Inflammatory macrophage (primary cell): ENCODE results near the gene CUX1.
A peak's percentile ranks its signal among the peaks of the same experiment; 100 is the strongest.
"Not testable (repeated sequence)": the region's sequence is repeated elsewhere in the genome, so short reads cannot be mapped to it uniquely, and the experiment has no call there.

Source experiments
- DNase-seq, 2 donors: peaks; one replicate each; pipeline ENCODE4 v3.0.0-alpha.2; 2020 to 2022

CUX1 gene

GRCh38 chr7:101919363-101920115 is 102.1 kb downstream of the CUX1 start:
- no peak for DNase-seq

DNA sequence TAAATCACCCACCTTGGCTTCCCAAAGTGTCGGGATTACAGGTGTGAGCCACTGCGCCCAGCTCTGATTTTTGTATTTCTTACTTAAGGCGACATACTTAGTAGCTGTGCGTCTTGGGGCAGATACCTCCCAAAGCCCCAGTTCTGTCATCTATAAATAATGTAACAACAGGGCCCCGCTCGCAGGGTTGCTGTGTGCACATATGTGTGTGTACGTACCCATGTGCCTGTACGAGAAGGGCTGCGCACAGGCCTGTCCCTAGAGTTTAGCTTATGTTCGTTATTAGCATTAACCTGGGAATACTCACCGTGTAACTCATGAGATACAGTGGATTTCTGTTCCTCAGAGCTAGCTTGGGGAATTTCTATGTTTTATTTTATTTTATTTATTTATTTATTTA is 103.6 kb downstream of the CUX1 start:
- no peak for DNase-seq

DNA sequence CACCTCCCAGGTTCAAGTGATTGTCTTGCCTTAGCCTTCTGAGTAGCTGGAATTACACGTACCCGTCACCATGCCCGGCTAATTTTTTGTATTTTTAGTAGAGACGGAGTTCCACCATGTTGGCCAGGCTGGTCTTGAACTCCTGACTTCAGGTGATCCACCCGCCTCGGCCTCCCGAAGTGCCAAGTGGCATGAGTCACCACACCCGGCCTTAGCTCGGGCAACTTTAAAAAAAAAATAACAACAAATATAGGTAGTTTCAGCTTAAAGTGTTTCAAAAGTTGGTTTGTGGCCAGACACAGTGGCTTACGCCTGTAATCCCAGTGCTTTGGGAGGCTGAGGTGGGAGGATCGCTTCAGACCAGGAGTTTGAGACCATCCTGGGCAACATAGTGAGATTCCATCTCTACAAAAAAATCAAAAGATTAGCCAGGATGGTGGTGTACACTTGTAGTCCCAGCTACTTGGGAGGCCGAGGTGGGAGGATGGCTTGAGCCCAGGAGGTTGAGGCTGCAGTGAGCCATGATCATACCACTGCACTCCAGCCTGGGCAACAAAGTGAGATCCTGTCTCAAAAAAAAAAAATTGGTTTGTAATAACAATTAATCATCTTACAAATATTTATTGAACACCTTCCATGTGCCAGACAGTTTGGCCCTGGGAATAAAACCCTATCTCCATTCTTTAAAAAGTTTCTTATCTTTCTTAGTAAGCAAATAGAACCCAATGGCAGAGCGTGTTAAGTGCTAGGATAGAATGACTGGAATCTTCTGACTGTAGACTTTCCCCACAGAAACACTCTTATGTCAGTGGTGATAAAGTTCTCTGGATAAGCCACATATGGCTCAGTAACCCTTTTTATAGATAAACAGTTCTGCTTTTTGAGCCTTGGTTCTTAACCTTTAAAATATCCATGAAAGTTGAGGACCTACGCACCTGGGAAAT is 104.4 kb downstream of the CUX1 start:
- DNase-seq: not testable (repeated sequence)

DNA sequence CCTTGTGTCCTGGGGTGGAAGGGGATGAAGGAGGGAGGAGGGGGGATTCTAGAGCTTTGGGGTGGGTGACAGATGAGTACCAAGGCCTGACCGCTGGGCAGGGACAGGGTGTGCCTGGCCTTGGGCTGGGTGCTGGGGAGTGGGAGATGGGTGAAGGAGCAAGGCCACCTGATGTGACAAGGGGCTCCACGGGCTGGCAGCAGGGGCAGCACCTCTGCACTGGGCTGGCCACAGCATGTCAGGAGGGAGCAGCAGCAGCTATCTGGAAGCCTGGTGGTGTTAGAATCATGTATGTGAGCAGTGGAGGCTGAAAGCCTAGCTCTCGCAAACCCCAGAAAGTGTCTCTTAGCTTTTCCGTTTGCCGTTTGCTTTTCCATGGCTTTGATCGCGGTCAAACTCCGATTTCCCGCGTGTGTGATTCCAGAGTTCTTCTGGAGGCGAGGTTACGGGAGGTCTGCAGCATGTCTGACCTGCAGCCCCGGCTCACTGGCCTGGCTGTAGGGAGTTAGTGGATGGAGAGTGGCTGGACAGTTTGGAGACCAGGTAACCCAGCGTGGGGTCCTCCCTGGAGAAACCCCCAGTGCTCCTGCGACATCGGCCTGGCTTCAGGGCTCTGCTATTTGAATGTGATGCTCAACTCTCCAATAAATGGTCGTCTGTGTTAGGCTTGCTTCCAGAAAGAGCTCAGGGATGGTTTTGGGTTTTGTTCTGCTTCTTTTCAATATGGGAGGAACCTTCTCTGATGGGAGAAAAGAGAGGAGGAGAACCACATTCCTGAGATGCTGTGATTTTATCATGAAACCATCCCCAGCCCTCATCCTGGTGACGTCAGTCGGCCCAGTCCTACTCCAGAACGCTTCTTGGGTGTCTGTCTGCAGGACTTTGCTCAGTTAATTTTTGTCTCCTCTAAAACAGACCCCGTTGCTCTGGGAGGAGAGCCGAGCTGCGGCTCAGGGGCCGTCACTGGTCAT is 105.5 kb downstream of the CUX1 start:
- DNase-seq: no peak

- no peak for DNase-seq
Observed at GRCh38 chr7:101923602-101923985, 106.2 kb downstream of the CUX1 start.

- no peak for DNase-seq
Observed at GRCh38 chr7:101924171-101924570, 106.7 kb downstream of the CUX1 start.

- DNase-seq: no peak
Observed at GRCh38 chr7:101926265-101926664, 108.8 kb downstream of the CUX1 start.

DNA sequence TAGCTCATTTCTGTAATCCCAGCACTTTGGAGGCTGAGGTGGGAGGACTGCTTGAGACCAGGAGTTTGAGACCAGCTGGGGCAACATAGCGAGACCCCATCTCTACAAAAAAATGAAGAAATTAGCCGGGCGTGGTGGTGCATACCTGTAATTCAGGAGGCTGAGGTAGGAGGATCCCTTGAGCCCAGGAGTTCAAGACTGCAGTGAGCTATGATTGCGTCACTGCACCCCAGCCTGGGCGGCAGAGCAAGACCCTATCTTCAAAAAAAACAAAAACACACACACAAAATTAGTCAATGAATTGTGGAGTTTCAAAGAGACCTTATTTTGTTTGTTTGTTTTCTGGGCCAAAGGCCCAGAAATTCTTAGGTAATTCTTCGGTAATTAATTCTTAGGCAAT is 110.0 kb downstream of the CUX1 start:
- DNase-seq: no peak

- peak in 1 of 2 donors; percentile 22 for DNase-seq
Observed at GRCh38 chr7:101927802-101928201, 110.4 kb downstream of the CUX1 start.

DNA sequence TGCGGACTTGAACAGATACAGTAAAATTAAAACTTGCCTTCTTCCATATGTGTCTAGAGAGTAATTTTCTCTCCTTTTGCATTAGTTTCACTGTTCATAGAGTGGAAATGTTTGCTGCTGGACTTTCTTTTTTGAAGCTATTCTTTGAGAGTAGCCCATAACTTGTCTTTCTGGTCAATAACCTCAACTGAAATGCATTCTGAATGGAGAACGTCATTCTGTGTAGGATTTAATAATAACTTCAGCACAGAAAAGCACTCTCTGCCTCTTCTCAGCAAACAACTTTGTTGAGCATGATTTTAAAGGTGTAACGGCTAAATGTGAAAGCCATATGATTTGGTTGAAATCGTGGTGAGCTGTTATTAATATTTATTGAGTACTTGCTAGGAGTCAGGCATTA is 111.8 kb downstream of the CUX1 start:
- DNase-seq: no peak

- not testable (repeated sequence) for DNase-seq
Observed at GRCh38 chr7:101929911-101930310, 112.5 kb downstream of the CUX1 start.

GRCh38 chr7:101932083-101932482 is 114.7 kb downstream of the CUX1 start:
- no peak for DNase-seq

DNA sequence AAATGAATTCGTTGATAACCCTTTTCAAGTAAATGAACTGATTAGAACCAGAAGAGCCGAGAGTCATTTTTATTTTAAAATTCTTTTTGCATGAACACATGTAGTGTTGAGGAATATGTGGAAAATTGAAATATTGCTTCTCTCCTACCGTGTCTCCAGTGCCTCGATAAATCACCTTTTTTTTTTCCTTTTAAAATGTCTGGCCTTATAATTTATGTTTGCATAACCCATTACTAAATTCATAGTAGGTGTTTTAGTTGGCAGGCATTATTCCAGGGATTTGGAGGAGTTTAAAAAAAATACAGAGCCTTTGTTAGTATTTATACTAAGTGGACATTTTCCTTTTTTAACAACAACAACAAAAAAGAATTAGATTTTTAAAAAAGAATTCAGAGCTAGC is 115.6 kb downstream of the CUX1 start:
- no peak for DNase-seq

GRCh38 chr7:101933688-101934121 is 116.3 kb downstream of the CUX1 start:
- DNase-seq: peak; percentile 24 to 43

DNA sequence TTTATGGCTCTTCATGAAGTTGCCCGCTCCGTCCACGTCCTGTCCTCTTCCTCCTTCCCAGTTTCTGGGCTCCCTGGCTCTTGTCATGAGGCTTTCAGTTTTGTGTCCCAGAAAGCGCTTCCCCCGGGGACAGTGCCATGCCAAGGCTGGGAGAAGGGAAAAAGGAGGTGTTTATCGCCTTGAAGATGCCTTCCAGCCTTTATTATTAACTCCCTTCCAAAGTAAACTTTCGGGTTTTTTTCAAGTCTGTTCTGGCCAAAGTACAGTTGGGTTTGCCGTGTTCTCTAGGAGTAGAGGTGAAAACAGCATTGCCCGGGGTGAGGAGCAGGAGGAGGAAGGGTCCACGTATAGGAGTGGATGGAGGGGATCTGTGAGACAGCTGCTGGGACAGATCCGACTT is 117.2 kb downstream of the CUX1 start:
- no peak for DNase-seq

- DNase-seq: no peak
Observed at GRCh38 chr7:101935521-101936141, 118.2 kb downstream of the CUX1 start.

- no peak for DNase-seq
Observed at GRCh38 chr7:101936223-101936610, 118.8 kb downstream of the CUX1 start.

DNA sequence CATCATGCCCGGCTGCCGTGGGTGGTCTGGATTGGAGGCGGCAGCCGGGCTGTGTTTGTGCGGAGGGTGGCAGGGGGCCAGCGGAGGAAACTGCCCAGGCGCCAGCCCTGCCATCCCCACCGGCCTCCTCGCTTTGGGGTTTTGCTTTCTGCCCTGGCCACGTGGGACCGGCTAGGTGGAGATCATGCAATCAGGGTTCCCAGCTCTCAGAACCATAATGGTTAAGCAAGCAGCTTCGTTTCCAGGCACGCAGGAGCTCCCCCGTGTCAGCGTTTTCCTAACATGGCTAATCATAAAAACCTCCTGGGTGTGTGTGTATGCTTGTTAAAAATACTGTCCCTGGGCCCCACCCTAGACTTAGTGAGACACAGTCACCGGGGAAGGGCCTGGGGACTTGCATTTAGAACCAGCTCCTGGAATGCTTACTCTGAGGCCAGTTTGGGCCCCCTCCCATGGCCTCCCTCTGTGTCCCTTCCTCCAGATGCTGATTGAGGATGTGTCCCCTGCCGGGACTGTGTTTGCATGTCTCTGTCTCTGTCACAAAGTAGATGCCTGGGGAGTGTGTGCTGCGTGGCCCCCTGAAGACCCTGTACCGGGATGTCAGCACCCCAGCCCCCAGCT is 119.3 kb downstream of the CUX1 start:
- no peak for DNase-seq

DNA sequence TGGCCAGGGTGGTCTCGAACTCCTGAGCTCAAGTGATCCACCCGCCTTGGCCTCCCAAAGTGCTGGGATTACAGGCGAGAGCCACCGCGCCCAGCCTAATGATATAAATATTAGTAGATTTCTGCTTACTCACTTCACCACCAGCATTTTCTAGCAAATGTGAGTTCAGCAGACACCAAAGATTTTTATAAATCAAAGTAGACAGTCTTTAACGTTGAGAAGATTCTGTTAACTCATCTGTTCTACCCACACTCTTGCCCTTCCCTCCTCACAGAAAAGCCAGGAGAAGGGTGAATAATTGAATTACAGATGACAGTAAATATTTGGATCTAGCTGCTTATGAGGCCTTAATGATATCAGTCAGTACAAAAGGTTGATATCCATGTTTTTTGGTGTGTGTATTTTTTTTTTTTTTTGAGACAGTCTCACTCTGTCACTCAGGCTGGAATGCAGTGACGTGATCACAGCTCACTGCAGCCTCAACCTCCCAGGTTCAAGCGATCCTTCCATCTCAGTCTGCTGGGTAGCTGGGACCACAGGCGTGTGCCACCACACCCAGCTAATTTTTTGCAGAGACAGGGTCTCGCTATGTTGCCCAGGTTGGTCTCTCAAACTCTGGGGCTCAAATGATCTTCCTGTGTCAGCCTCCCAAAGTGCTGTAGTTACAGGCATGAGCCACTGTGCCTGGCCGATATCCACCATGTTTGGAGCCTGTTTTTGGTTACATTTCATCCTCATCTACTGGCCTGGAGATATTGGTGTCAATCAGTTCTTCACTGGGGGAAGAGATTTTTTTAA is 120.5 kb downstream of the CUX1 start:
- no peak for DNase-seq

DNA sequence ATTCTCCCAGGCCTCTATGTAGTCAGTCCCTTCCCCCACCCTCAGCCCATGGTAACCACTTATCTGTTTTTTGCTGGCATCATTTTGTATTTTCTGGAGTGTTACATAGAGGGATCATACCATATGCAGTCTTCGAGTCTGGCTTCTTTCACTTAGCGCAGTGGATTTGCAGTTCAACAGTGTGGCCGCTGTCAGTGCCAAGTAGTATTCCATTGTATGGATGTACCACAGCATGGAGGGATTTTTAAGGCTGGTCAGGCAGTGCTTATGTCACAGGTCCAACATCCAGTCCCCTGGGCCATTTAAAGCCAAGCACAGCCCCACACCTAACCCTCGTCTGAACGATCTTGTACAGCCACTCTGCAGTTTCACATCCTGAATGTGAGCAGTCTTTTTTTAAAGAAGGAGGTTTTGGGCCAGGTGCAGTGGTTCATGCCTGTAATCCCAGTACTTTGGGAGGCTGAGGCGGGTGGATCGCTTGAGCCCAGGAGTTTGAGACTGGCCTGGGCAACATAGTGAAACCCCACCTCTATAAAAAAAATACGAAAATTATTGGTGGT is 121.8 kb downstream of the CUX1 start:
- DNase-seq: no peak
